BE2C (cell line): ENCODE data around the gene AP2A2.

Experiments used
- DNase-seq: peaks from one replicate; pipeline ENCODE4 v3.0.0-alpha.2; 2020
- H3K27me3 ChIP-seq: fragments of 250-450 bp; sonication (Bioruptor Pico); 2 replicates; pipeline ENCODE4 v1.5.1; 2020; ENCODE audit warnings: mild to moderate bottlenecking
- H3K36me3 ChIP-seq: fragments of 250-450 bp; sonication (Bioruptor Pico); 2 replicates; pipeline ENCODE4 v1.5.1; 2020; ENCODE audit warnings: mild to moderate bottlenecking
- H3K4me1 ChIP-seq: fragments of 250-450 bp; sonication (Bioruptor Pico); 2 replicates; pipeline ENCODE4 v1.5.1; 2020
- H3K4me3 ChIP-seq: 2 replicates; pipeline ENCODE4 v1.5.1; 2011; ENCODE audit warnings: low read depth, low read length
- H3K9me3 ChIP-seq: fragments of 250-450 bp; sonication (Bioruptor Pico); 2 replicates; pipeline ENCODE4 v1.5.1; 2020
- TF ChIP-seq, protein P1 (sequence below): IDR thresholded peaks from 2 replicates; pipeline ENCODE4 v1.5.1; 2012; ENCODE audit warnings: mild to moderate bottlenecking, low read depth, low read length

The AP2A2 gene

DNA sequence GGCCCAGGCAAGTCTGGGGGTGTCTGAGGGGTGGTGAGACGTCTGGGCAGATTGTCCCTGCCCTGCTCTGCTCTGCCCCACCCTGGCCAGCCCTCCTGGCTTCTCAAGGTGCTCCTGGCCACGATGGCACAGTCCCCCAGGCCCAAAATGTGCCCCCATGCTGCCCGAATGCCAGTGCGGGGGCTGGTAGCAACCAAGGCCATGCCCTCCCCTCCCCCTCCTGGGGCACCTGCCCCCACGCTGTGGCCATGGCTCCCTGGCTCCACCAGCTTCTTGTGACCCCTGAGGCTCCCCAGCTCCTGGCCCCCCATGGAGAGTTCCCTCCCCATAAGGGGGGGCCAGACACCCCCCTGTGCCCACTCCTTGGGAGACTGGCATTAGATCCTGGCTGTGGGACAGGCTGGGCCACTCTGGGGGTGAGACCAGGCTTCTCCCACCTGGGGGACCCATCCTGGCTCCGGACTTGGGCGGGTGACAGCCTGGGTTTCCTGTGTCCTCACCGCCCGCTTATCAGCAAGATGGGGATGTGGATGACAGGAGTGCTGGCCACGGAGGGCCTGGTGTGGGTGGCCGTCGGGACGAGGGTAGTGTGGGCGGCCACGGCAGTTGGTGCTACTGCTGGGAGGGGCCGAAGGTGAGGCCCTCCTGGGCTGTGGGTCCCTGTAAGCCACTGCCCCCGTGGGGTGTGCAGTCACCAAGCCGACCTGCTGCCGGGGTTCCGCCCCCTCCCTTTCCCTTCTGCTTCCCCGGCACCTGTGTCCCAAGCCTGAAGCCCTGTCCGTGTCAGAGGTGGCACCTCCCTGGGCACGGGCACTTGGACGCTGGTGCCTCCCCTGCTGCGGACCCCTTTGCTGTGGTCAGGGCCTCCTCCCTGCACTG lies 126.7 kb downstream of the AP2A2 start:
- H3K4me1 ChIP-seq: no peaks in the 10 kb centered on the region
- TF ChIP-seq, protein P1, sequence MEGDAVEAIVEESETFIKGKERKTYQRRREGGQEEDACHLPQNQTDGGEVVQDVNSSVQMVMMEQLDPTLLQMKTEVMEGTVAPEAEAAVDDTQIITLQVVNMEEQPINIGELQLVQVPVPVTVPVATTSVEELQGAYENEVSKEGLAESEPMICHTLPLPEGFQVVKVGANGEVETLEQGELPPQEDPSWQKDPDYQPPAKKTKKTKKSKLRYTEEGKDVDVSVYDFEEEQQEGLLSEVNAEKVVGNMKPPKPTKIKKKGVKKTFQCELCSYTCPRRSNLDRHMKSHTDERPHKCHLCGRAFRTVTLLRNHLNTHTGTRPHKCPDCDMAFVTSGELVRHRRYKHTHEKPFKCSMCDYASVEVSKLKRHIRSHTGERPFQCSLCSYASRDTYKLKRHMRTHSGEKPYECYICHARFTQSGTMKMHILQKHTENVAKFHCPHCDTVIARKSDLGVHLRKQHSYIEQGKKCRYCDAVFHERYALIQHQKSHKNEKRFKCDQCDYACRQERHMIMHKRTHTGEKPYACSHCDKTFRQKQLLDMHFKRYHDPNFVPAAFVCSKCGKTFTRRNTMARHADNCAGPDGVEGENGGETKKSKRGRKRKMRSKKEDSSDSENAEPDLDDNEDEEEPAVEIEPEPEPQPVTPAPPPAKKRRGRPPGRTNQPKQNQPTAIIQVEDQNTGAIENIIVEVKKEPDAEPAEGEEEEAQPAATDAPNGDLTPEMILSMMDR: no peak
- H3K36me3 ChIP-seq: no peaks in the 10 kb centered on the region
- H3K9me3 ChIP-seq: no peaks in the 10 kb centered on the region
- H3K4me3 ChIP-seq: no peak overlapping the region
- peak; percentile 4 for DNase-seq
- no peaks in the 10 kb centered on the region for H3K27me3 ChIP-seq

DNA sequence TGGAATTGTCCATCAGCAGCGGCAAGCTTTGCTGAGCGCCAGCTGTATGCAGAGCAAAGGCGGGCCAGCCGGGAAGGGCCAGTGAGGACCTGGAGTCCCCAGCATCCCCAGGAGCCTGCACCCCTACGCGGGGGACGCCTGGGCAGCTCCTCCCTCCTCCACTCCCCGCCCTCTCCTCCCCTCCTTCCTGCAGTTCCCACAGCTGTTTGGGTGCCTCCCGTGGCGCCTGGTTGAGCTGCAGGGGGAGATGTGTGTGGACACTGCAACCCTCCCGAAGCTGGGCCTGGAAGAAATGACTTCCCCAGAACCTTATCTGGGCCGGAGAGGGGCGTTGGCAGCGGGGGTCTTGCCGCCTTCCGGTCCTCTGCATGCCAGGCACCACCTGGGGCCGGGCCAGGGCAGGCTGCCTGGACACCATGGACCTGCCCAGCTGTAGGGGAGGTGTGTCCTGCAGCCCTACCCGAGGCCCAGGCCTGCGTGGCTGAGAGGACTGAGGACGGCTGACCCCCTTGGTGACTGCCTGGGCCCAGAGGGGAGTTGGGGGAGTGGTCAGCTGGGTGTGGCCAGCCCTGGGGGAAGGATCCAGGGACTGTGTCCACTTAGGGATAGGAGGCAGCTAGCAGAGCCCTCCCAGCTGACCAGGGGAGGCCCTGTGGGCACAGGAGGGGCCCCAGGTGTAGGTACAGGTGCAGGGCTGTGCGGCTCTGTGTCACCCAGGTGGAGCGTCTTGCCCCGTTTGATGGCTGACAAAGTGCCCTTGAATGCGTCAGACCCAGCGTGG lies 127.6 kb downstream of the AP2A2 start:
- Histone ChIP-seq H3K27me3 (no peaks in the 10 kb centered on the region), H3K4me1 (no peaks in the 10 kb centered on the region), H3K36me3 (no peaks in the 10 kb centered on the region), H3K4me3 (no peak overlapping the region), H3K9me3 (no peaks in the 10 kb centered on the region)
- peak; percentile 5 for DNase-seq
- TF ChIP-seq, protein P1: no peak

DNA sequence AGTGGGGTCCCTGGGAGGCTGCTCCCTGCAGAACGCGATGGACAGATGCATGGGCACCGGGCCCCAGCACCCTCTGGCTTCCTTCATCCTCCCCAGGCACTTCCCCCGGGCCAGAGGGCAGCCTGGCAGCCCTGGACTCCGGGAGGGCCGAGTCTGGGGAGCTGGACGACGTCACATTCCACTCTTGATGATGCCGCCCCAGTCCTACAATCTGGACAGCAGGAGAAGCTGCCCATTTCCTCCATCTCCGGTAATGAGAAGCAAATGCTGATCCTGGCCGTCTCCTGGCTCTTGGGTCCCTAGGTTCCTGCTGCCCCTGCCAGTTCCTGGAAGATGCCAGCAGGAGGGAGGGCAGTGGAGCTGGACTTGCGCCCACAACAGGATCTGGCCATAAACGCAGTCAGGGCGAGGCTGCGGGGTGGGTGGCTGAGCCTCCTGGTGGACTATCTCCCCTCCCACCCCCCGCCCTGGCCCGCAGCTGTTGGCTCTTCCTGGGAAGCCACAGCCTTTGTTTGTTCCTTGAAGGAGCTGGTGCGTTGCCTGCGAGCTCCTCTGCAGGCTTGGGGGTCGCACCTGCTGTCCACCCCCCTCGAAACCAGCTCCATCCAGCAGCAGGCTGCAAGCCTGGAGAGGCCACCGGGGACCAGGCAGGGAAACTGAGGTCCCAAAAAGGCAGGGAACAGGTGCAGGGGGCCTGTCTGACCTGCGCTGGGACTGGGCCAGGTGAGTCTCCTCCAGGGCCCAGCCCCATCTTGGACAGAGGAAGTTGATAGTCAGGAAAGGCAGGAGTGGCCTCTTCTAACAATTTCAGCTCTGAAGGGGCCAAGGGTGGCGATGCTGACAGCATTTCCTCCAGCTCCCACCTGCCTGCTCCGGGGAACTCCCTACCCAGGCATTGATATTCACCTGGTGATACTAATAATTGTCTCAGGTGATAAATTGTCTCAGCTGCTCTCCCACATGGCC lies 128.8 kb downstream of the AP2A2 start:
- no peaks in the 10 kb centered on the region for H3K4me1 ChIP-seq
- H3K9me3 ChIP-seq: no peaks in the 10 kb centered on the region
- no peaks in the 10 kb centered on the region for H3K27me3 ChIP-seq
- TF ChIP-seq, protein P1: no peak
- H3K4me3 ChIP-seq: no peak overlapping the region
- no peaks in the 10 kb centered on the region for H3K36me3 ChIP-seq
- DNase-seq: peak; percentile 1

DNA sequence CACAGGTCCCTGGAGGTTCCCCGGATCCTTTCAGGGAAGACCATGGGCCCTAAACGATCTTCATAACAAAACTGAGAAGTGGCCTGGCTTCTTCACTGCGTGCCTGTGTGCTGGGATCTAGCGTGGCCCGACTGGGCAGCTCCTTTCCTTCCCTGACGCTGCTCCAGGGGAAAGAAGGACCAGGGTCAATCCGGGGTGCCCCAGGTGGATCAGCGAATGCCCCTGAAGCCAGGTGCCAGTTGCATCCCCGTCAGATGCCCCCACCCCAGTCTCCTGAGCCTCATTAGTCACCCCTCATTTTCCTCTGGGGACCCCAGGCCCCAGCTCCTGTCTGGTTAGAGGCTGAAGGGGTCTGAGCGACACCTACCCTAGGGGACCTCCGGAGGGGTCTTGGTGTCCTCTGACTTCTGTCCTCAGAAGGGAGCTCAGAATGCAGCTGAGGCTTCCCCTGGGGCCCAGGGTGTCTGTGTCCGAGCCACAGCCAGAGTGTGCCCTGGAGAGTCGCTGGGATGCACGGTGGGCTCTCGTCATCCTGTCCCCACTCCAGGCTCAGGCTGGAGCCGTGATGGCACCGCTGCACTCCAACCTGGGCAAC lies 129.5 kb downstream of the AP2A2 start:
- Histone ChIP-seq H3K4me1 (no peaks in the 10 kb centered on the region), H3K27me3 (no peaks in the 10 kb centered on the region), H3K9me3 (no peaks in the 10 kb centered on the region), H3K4me3 (no peak overlapping the region), H3K36me3 (no peaks in the 10 kb centered on the region)
- TF ChIP-seq, protein P1: no peak
- DNase-seq: peak; percentile 2

DNA sequence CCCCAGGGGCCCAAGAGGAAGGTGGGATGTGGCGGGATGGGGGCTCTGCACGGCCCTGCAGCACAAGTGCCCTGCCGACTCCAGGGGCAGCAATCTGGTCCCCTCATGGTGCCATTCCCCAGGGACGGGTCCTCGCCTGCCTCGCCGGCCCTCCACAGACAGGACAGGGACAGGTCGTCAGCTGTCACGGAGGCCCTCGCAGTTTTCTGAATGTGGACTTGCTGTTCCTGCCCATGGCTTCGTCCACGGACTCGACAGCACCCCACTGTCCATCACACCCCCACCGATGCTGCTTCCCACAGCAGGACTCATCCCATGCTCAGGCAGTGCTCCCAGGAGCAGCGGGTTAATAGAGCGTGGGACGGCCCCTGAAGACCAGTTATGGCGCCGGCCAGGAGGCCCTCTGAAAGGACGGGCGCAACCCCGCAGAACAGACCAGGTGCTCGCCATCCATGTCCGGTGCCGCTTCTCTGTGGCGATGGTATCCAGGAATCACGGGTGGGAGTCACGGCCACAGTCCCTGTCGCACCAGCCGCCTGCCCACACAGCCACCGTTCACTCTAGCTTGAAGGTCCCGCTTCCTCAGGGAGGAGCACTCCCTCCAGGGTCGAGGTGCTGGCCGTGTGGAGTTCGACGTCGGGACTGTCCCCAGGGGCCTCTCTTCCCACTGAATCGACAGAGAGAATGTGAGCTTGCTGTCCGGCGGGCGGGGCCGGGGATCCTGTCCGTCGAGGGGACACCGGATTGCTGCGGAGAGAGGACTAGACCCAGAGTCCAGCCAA lies 130.5 kb downstream of the AP2A2 start:
- Histone ChIP-seq H3K4me3 (no peak overlapping the region), H3K36me3 (no peaks in the 10 kb centered on the region), H3K27me3 (no peaks in the 10 kb centered on the region), H3K4me1 (no peaks in the 10 kb centered on the region), H3K9me3 (no peaks in the 10 kb centered on the region)
- peak; percentile 2 for DNase-seq
- TF ChIP-seq, protein P1: no peak
